ENCODE data around the gene TRIM58. TPM values are rescaled to one million over a fixed set of nuclear protein-coding genes. Genes with fewer than 3 reads are reported as not detected.

The TRIM58 gene
- total and polyA plus RNA-seq, 2 donors (not counting 1 experiment from before 2014, with no cell fraction given) = 0.50 to 3.5 TPM

GRCh38 chr1:247906504-247907047 lies 49.6 kb downstream of the TRIM58 start:
- Histone ChIP-seq H2AFZ (ENCODE audit: low read length) (no peak overlapping the region), H3K36me3 (ENCODE audit: control insufficient read depth, insufficient read depth, low read length) (no peaks in the 10 kb centered on the region), H3K9me3 (ENCODE audit: control insufficient read depth, insufficient read depth, low read depth, low read length) (no peaks in the 10 kb centered on the region), H3K79me2 (ENCODE audit: control insufficient read depth, insufficient read depth, low read length) (no peaks in the 10 kb centered on the region), H3K4me1 (ENCODE audit: control insufficient read depth, extremely low read depth, insufficient read depth, low read length) (no peaks in the 10 kb centered on the region), H3K4me2 (ENCODE audit: extremely low read depth, insufficient read depth, low read length) (no peak overlapping the region), H3K27me3 (ENCODE audit: control insufficient read depth, insufficient read depth, low read length) (no peaks in the 10 kb centered on the region), H3K4me3 (replicated peaks in 1 of 4; ENCODE audit: control extremely low read depth in 1 of 4, insufficient read depth in 1 of 4, low read depth in 3 of 4, low read length in 4 of 4) (no peak overlapping the region), H3K9ac (ENCODE audit: insufficient read depth, low read length) (no peak overlapping the region), H3K27ac (ENCODE audit: insufficient read depth, low read length) (no peak overlapping the region), H4K20me1 (ENCODE audit: control insufficient read depth, extremely low read depth, insufficient read depth, low read length) (no peaks in the 10 kb centered on the region)
- DNase-seq (ENCODE audit: low read depth in 2 of 2) = peak in 1 of 2 donors; percentile 45
- TF ChIP-seq EZH2 (IDR thresholded peaks at IDR 0.05; ENCODE audit: low read length, missing control alignments) (no peak), CTCF (conservative IDR thresholded peaks at IDR 0.05 in 1 of 2, IDR thresholded peaks at IDR 0.05 in 1 of 2; ENCODE audit: low read depth in 1 of 2, low read length in 2 of 2) (no peak)

GRCh38 chr1:247908766-247909165 lies 51.8 kb downstream of the TRIM58 start:
- H3K9ac ChIP-seq (ENCODE audit: insufficient read depth, low read length) = no peak overlapping the region
- no peak overlapping the region for H3K27ac ChIP-seq (ENCODE audit: insufficient read depth, low read length)
- H4K20me1 ChIP-seq (ENCODE audit: control insufficient read depth, extremely low read depth, insufficient read depth, low read length) = no peaks in the 10 kb centered on the region
- no peaks in the 10 kb centered on the region for H3K27me3 ChIP-seq (ENCODE audit: control insufficient read depth, insufficient read depth, low read length)
- H3K4me3 ChIP-seq (replicated peaks in 1 of 4; ENCODE audit: control extremely low read depth in 1 of 4, insufficient read depth in 1 of 4, low read depth in 3 of 4, low read length in 4 of 4) = no peak overlapping the region
- no peaks in the 10 kb centered on the region for H3K9me3 ChIP-seq (ENCODE audit: control insufficient read depth, insufficient read depth, low read depth, low read length)
- no peaks in the 10 kb centered on the region for H3K36me3 ChIP-seq (ENCODE audit: control insufficient read depth, insufficient read depth, low read length)
- no peak overlapping the region for H2AFZ ChIP-seq (ENCODE audit: low read length)
- TF ChIP-seq EZH2 (IDR thresholded peaks at IDR 0.05; ENCODE audit: low read length, missing control alignments) = no peak
- no peak for TF ChIP-seq CTCF (conservative IDR thresholded peaks at IDR 0.05 in 1 of 2, IDR thresholded peaks at IDR 0.05 in 1 of 2; ENCODE audit: low read depth in 1 of 2, low read length in 2 of 2)
- no peaks in the 10 kb centered on the region for H3K79me2 ChIP-seq (ENCODE audit: control insufficient read depth, insufficient read depth, low read length)
- no peaks in the 10 kb centered on the region for H3K4me1 ChIP-seq (ENCODE audit: control insufficient read depth, extremely low read depth, insufficient read depth, low read length)
- no peak overlapping the region for H3K4me2 ChIP-seq (ENCODE audit: extremely low read depth, insufficient read depth, low read length)
- no peak for DNase-seq (ENCODE audit: low read depth in 2 of 2)

GRCh38 chr1:247913786-247914185 lies 56.8 kb downstream of the TRIM58 start:
- Histone ChIP-seq H3K36me3 (ENCODE audit: control insufficient read depth, insufficient read depth, low read length) (no peaks in the 10 kb centered on the region), H3K9me3 (ENCODE audit: control insufficient read depth, insufficient read depth, low read depth, low read length) (no peaks in the 10 kb centered on the region), H3K4me3 (replicated peaks in 1 of 4; ENCODE audit: control extremely low read depth in 1 of 4, insufficient read depth in 1 of 4, low read depth in 3 of 4, low read length in 4 of 4) (no peak overlapping the region), H3K79me2 (ENCODE audit: control insufficient read depth, insufficient read depth, low read length) (no peaks in the 10 kb centered on the region), H3K27ac (ENCODE audit: insufficient read depth, low read length) (no peak overlapping the region), H4K20me1 (ENCODE audit: control insufficient read depth, extremely low read depth, insufficient read depth, low read length) (no peaks in the 10 kb centered on the region), H3K9ac (ENCODE audit: insufficient read depth, low read length) (no peak overlapping the region), H2AFZ (ENCODE audit: low read length) (no peak overlapping the region), H3K27me3 (ENCODE audit: control insufficient read depth, insufficient read depth, low read length) (no peaks in the 10 kb centered on the region), H3K4me2 (ENCODE audit: extremely low read depth, insufficient read depth, low read length) (no peak overlapping the region), H3K4me1 (ENCODE audit: control insufficient read depth, extremely low read depth, insufficient read depth, low read length) (no peaks in the 10 kb centered on the region)
- no peak for DNase-seq (ENCODE audit: low read depth in 2 of 2)
- TF ChIP-seq CTCF (conservative IDR thresholded peaks at IDR 0.05 in 1 of 2, IDR thresholded peaks at IDR 0.05 in 1 of 2; ENCODE audit: low read depth in 1 of 2, low read length in 2 of 2) (no peak), EZH2 (IDR thresholded peaks at IDR 0.05; ENCODE audit: low read length, missing control alignments) (no peak)
